Cardiac muscle cell (in vitro differentiated cells and primary cell): ENCODE results near the gene PLCD4. TPM values are rescaled to one million over a fixed set of nuclear protein-coding genes. Genes with fewer than 3 reads are reported as not detected.

Source experiments
- DNase-seq, 2 donors: peaks; one replicate each; pipeline versions ENCODE4 v3.0.0 to v3.0.0-alpha.2; 2010 to 2017; ENCODE audit warnings: low read depth in 1 of 2, low spot score in 1 of 2
- H3K27ac ChIP-seq: fragments of 200-600 bp; sonication (generic); 2 replicates; pipeline ENCODE4 v1.5.1; 2016
- H3K27me3 ChIP-seq: fragments of 200-600 bp; sonication (generic); 2 replicates; pipeline ENCODE4 v1.6.0; 2016; ENCODE audit warnings: control low read depth
- H3K36me3 ChIP-seq: fragments of 200-600 bp; sonication (generic); 2 replicates; pipeline ENCODE4 v1.5.1; 2016; ENCODE audit warnings: control low read depth
- H3K4me1 ChIP-seq: fragments of 200-600 bp; sonication (generic); 2 replicates; pipeline ENCODE4 v1.8.1; 2017; ENCODE audit warnings: low read depth, mild to moderate bottlenecking, mixed run types
- H3K4me3 ChIP-seq: fragments of 200-600 bp; sonication (generic); 2 replicates; pipeline ENCODE4 v1.5.1; 2016; ENCODE audit warnings: mild to moderate bottlenecking
- H3K9me3 ChIP-seq: fragments of 200-600 bp; sonication (generic); 2 replicates; pipeline ENCODE4 v1.5.1; 2017; ENCODE audit warnings: low read depth, mild to moderate bottlenecking, control low read depth
- CTCF ChIP-seq: IDR thresholded peaks from 2 replicates; pipeline ENCODE4 v1.5.1; 2012; ENCODE audit warnings: low read depth, mild to moderate bottlenecking, low read length
- polyA plus RNA-seq: library from polyadenylated mRNA; unstranded; fragments of >200 nt; fragmentation: Nextera tagmentation; extraction: Ambion mirVana; gene quantifications from 2 replicates; pipeline ENCODE4 v1.2.1, GENCODE V29; 2016
- total RNA-seq: library from RNA; depleted of rRNA; stranded (reverse); fragments of >200 nt; gene quantifications from 2 replicates; pipeline ENCODE4 v1.2.3, GENCODE V29; 2016

PLCD4 gene
- total and polyA plus RNA-seq, 2 experiments from 2014 or later = 1.6 to 3.3 TPM

GRCh38 chr2:218638372-218638771 lies 30.7 kb downstream of the PLCD4 start:
- no peak for DNase-seq
- Histone ChIP-seq H3K4me3 (no peak overlapping the region), H3K9me3 (no peaks in the 10 kb centered on the region), H3K4me1 (no peaks in the 10 kb centered on the region), H3K27me3 (no peaks in the 10 kb centered on the region), H3K36me3 (peaks cover 46% of the 10 kb centered on the region), H3K27ac (no peak overlapping the region)
- TF ChIP-seq CTCF = no peak

GRCh38 chr2:218642121-218642656 lies 34.5 kb downstream of the PLCD4 start:
- no peak overlapping the region for H3K27ac ChIP-seq
- H3K27me3 ChIP-seq = no peaks in the 10 kb centered on the region
- TF ChIP-seq CTCF = no peak
- no peaks in the 10 kb centered on the region for H3K9me3 ChIP-seq
- no peaks in the 10 kb centered on the region for H3K4me1 ChIP-seq
- H3K36me3 ChIP-seq = peaks cover 50% of the 10 kb centered on the region
- no peak overlapping the region for H3K4me3 ChIP-seq
- no peak for DNase-seq

GRCh38 chr2:218642786-218643185 lies 35.1 kb downstream of the PLCD4 start:
- no peak for TF ChIP-seq CTCF
- DNase-seq = no peak
- H3K4me1 ChIP-seq = no peaks in the 10 kb centered on the region
- H3K27me3 ChIP-seq = no peaks in the 10 kb centered on the region
- H3K9me3 ChIP-seq = no peaks in the 10 kb centered on the region
- H3K4me3 ChIP-seq = no peak overlapping the region
- H3K27ac ChIP-seq = no peak overlapping the region
- peaks cover 50% of the 10 kb centered on the region for H3K36me3 ChIP-seq

- DNase-seq = no peak
- Histone ChIP-seq H3K4me1 (no peaks in the 10 kb centered on the region), H3K9me3 (no peaks in the 10 kb centered on the region), H3K27me3 (no peaks in the 10 kb centered on the region), H3K27ac (no peak overlapping the region), H3K36me3 (peaks cover 50% of the 10 kb centered on the region), H3K4me3 (no peak overlapping the region)
- no peak for TF ChIP-seq CTCF
These were observed 36.1 kb downstream of the PLCD4 start for GRCh38 chr2:218643751-218644310.

GRCh38 chr2:218644721-218645120 lies 37.0 kb downstream of the PLCD4 start:
- Histone ChIP-seq H3K36me3 (peaks cover 50% of the 10 kb centered on the region), H3K27me3 (no peaks in the 10 kb centered on the region), H3K4me3 (no peak overlapping the region)

More at GRCh38 chr2:218644721-218645120, 37.0 kb downstream of the PLCD4 start:
- Histone ChIP-seq H3K27ac (no peak overlapping the region), H3K4me1 (no peaks in the 10 kb centered on the region), H3K9me3 (no peaks in the 10 kb centered on the region)
- no peak for TF ChIP-seq CTCF
- no peak for DNase-seq
